Mesendoderm (in vitro differentiated cells): ENCODE measurements around the gene NAA16.

Experiments
- DNase-seq: peaks from one replicate; pipeline ENCODE4 v3.0.0; 2013
- H2AK5ac ChIP-seq: 2 replicates; pipeline ENCODE4 v1.6.1; 2013; ENCODE audit warnings: low read length, inconsistent platforms
- H2BK120ac ChIP-seq: 2 replicates; pipeline ENCODE4 v1.6.1; 2013; ENCODE audit warnings: low read depth, mild to moderate bottlenecking, low read length, moderate library complexity, mixed read lengths
- H2BK15ac ChIP-seq: replicated peaks from 2 replicates; pipeline ENCODE4 v1.6.1; 2013; ENCODE audit warnings: low read depth, mild to moderate bottlenecking, moderate library complexity
- H2BK5ac ChIP-seq: 2 replicates; pipeline ENCODE4 v1.6.1; 2013; ENCODE audit warnings: low read length, inconsistent platforms
- H3K18ac ChIP-seq: 2 replicates; pipeline ENCODE4 v1.6.1; 2013; ENCODE audit warnings: mild to moderate bottlenecking, low read length, mixed read lengths
- H3K23ac ChIP-seq: one replicate; pipeline ENCODE4 v1.6.1; 2013; ENCODE audit warnings: low read length
- H3K27ac ChIP-seq: 2 replicates; pipeline ENCODE4 v1.5.1; 2013; ENCODE audit warnings: low read depth, mild to moderate bottlenecking, inconsistent platforms, low read length, moderate library complexity
- H3K27me3 ChIP-seq: 2 replicates; pipeline ENCODE4 v1.6.1; 2013; ENCODE audit warnings: low read length, control low read depth, mild to moderate bottlenecking, inconsistent platforms; ENCODE audit not compliant: insufficient read depth, poor library complexity
- H3K36me3 ChIP-seq: 2 replicates; pipeline ENCODE4 v1.6.1; 2013; ENCODE audit warnings: low read length, inconsistent platforms; ENCODE audit not compliant: control insufficient read depth, insufficient read depth
- H3K4ac ChIP-seq: one replicate; pipeline ENCODE4 v1.6.1; 2013; ENCODE audit warnings: low read depth, mild to moderate bottlenecking, low read length, moderate library complexity
- H3K4me1 ChIP-seq: 2 replicates; pipeline ENCODE4 v1.6.1; 2013; ENCODE audit warnings: low read depth, low read length, inconsistent platforms; ENCODE audit not compliant: control insufficient read depth
- H3K4me2 ChIP-seq: 2 replicates; pipeline ENCODE4 v1.6.1; 2013; ENCODE audit warnings: low read length
- H3K4me3 ChIP-seq: 2 replicates; pipeline ENCODE4 v1.5.1; 2013; ENCODE audit warnings: mild to moderate bottlenecking, low read length
- H3K56ac ChIP-seq: one replicate; pipeline ENCODE4 v1.6.1; 2013; ENCODE audit warnings: low read length
- H3K79me1 ChIP-seq: 2 replicates; pipeline ENCODE4 v1.6.1; 2013; ENCODE audit warnings: low read length, inconsistent platforms
- H3K79me2 ChIP-seq: 2 replicates; pipeline ENCODE4 v1.6.1; 2013; ENCODE audit warnings: mild to moderate bottlenecking, low read length; ENCODE audit not compliant: control insufficient read depth, insufficient read depth
- H3K9ac ChIP-seq: 2 replicates; pipeline ENCODE4 v1.6.1; 2013; ENCODE audit warnings: low read length, inconsistent platforms
- H4K5ac ChIP-seq: one replicate; pipeline ENCODE4 v1.6.1; 2013; ENCODE audit warnings: low read length
- H4K8ac ChIP-seq: one replicate; pipeline ENCODE4 v1.6.1; 2013; ENCODE audit warnings: low read depth, mild to moderate bottlenecking, control low read depth, low read length, moderate library complexity
- WGBS: extraction: QIAGEN DNeasy Blood & Tissue Kit; methylation state at CpG from one replicate; pipeline ENCODE4 v1.1.7; 2013; ENCODE audit warnings: low lambda C conversion rate, missing lambda C conversion rate; ENCODE audit not compliant: insufficient coverage; ENCODE audit errors: extremely low coverage; 5-methylcytosine and 5-hydroxymethylcytosine counted together

NAA16 gene

DNA sequence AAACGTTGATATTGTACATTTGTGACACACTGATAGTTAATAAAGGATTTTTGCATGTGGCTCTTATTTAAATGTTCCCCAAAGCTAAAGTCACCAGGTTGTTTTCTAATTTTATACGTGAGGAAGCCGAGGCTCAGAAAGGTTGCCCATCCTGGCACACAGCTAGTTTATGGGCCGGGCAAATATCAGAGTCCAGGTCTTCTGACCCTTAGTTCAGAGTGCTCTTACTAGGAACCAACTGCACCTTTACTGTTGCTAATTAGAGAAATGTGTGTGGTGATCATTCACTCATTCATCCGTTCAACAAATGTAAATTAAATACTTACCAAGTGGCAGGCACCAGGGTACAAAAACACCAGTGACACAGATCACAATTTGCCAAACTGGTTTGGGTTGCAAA is 100.0 kb downstream of the NAA16 start:
- H2BK120ac ChIP-seq: no peak overlapping the region
- H2AK5ac ChIP-seq: no peak overlapping the region
- no peak overlapping the region for H2BK5ac ChIP-seq
- no peak overlapping the region for H4K5ac ChIP-seq
- H3K56ac ChIP-seq: no peak overlapping the region
- no peak overlapping the region for H3K4me2 ChIP-seq
- DNase-seq: no peak
- H3K27me3 ChIP-seq: no peaks in the 10 kb centered on the region
- no peaks in the 10 kb centered on the region for H3K79me1 ChIP-seq
- H3K4me3 ChIP-seq: no peak overlapping the region
- no peaks in the 10 kb centered on the region for H3K36me3 ChIP-seq
- no peak overlapping the region for H3K23ac ChIP-seq
- no CpG with 5 or more reads among the region's 5 CpGs for WGBS
- H3K79me2 ChIP-seq: no peaks in the 10 kb centered on the region
- H3K18ac ChIP-seq: no peak overlapping the region
- no peak overlapping the region for H3K4ac ChIP-seq
- H3K4me1 ChIP-seq: no peaks in the 10 kb centered on the region
- H3K9ac ChIP-seq: no peak overlapping the region
- no peak overlapping the region for H4K8ac ChIP-seq
- no peak overlapping the region for H2BK15ac ChIP-seq
- no peak overlapping the region for H3K27ac ChIP-seq

DNA sequence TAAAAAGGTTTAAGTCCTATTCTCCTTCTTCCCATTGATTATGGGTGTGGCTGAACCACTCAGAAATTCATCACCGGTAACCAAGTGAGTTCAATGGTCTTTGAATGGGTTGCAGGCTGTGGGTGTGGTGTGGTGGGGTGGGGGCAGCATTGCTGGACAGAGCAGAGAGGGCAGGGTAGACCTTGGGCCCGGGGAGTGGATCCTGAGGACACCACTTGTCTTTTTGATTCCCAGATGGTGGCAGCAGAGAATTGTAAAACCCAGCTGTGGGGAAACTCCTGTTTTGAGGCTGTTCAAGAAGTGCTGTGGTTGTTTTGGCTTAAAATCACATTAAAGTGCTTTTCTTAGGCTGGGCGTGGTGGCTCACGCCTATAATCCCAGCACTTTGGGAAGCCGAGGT is 100.5 kb downstream of the NAA16 start:
- H2BK15ac ChIP-seq: no peak overlapping the region
- no peak overlapping the region for H3K23ac ChIP-seq
- H3K4me2 ChIP-seq: no peak overlapping the region
- H2AK5ac ChIP-seq: no peak overlapping the region
- DNase-seq: peak; percentile 65
- H3K79me2 ChIP-seq: no peaks in the 10 kb centered on the region
- no CpG with 5 or more reads among the region's 5 CpGs for WGBS
- H4K8ac ChIP-seq: no peak overlapping the region
- no peak overlapping the region for H2BK5ac ChIP-seq
- H3K36me3 ChIP-seq: no peaks in the 10 kb centered on the region
- no peak overlapping the region for H3K56ac ChIP-seq
- no peak overlapping the region for H3K18ac ChIP-seq
- no peak overlapping the region for H3K27ac ChIP-seq
- no peaks in the 10 kb centered on the region for H3K79me1 ChIP-seq
- no peak overlapping the region for H4K5ac ChIP-seq
- no peak overlapping the region for H3K4ac ChIP-seq
- no peak overlapping the region for H3K4me3 ChIP-seq
- H3K4me1 ChIP-seq: no peaks in the 10 kb centered on the region
- H2BK120ac ChIP-seq: no peak overlapping the region
- no peak overlapping the region for H3K9ac ChIP-seq
- H3K27me3 ChIP-seq: no peaks in the 10 kb centered on the region

DNA sequence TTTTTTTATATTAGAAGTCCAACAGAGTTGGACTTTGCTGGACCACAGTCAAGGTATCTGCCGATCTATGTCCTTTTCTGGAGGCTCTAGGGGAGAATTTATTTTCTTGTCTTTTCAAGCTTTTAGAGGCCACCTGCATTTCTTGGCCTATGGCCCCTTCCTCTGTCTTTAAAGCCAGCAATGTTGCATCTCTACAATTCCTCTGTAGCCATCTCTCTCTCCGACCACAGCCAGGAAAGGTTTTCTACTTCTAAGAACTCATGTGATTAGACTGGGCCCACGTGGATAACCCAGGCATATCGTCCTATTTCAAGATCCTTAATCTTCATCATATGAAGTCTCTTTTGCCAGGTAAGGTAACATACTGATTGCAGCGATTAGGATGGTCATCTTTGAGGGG is 102.8 kb downstream of the NAA16 start:
- no peak overlapping the region for H3K4me3 ChIP-seq
- DNase-seq: no peak

DNA sequence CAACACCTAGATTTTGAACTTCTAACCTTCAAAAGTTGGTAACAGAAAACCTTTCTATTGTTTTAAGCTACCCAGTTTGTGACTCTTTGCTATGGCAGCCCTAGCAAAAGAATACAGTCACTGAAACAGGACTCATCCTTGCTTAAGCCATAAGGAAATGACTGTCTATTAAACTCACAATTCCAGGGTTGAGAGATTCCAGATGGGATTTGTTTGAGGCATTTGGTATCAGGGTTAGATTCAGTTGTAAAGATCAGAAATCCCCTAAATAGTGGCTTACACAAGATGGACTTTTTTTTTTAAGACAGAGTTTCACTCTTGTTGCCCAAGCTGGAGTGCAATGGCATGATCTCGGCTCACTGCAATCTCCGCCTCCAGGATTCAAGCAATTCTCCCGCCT is 105.2 kb downstream of the NAA16 start:
- Histone ChIP-seq H3K18ac (no peak overlapping the region), H3K56ac (no peak overlapping the region), H4K8ac (no peak overlapping the region), H3K9ac (no peak overlapping the region), H2BK15ac (no peak overlapping the region), H3K4me1 (no peaks in the 10 kb centered on the region), H3K4ac (no peak overlapping the region), H3K27me3 (no peaks in the 10 kb centered on the region), H3K79me2 (no peaks in the 10 kb centered on the region), H3K23ac (no peak overlapping the region), H3K4me2 (no peak overlapping the region), H3K27ac (no peak overlapping the region), H4K5ac (no peak overlapping the region), H2BK120ac (no peak overlapping the region), H2BK5ac (no peak overlapping the region), H3K4me3 (no peak overlapping the region), H2AK5ac (no peak overlapping the region), H3K36me3 (no peaks in the 10 kb centered on the region), H3K79me1 (no peaks in the 10 kb centered on the region)
- no peak for DNase-seq
- WGBS: no CpG with 5 or more reads among the region's 3 CpGs

More for the DNA sequence above, 102.8 kb downstream of the NAA16 start:
- no peaks in the 10 kb centered on the region for H3K4me1 ChIP-seq
- WGBS: no CpG with 5 or more reads among the region's 5 CpGs
- H3K27me3 ChIP-seq: no peaks in the 10 kb centered on the region
- no peak overlapping the region for H4K8ac ChIP-seq
- H3K79me2 ChIP-seq: no peaks in the 10 kb centered on the region
- no peak overlapping the region for H3K56ac ChIP-seq
- H3K79me1 ChIP-seq: no peaks in the 10 kb centered on the region
- H4K5ac ChIP-seq: no peak overlapping the region
- no peak overlapping the region for H2BK15ac ChIP-seq
- H2BK120ac ChIP-seq: no peak overlapping the region
- H2AK5ac ChIP-seq: no peak overlapping the region
- H3K4me2 ChIP-seq: no peak overlapping the region
- H2BK5ac ChIP-seq: no peak overlapping the region
- no peak overlapping the region for H3K18ac ChIP-seq
- H3K36me3 ChIP-seq: no peaks in the 10 kb centered on the region
- no peak overlapping the region for H3K23ac ChIP-seq
- no peak overlapping the region for H3K27ac ChIP-seq
- H3K9ac ChIP-seq: no peak overlapping the region
- no peak overlapping the region for H3K4ac ChIP-seq

DNA sequence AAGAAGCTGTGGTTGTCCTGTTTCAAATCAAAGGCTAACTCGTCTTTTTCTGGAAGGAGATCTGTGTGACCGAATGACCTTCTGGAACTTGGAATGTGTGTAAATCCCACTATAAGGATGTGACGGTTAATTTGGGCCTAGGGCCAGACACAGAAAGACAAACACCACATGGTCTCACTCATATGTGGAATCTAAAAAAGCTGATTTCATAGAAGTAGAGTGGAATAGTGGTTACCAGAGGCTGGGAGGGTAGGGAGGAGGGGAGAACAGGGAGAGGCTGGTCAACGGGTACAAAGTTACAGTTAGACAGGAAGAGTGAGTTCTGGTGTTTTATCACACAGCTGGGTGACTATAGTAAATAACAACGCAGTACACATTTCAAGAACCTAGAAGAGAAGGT is 107.0 kb downstream of the NAA16 start:
- Histone ChIP-seq H3K18ac (no peak overlapping the region), H2AK5ac (no peak overlapping the region), H3K9ac (no peak overlapping the region), H2BK15ac (no peak overlapping the region), H3K27ac (no peak overlapping the region), H3K27me3 (no peaks in the 10 kb centered on the region), H3K36me3 (no peaks in the 10 kb centered on the region), H3K79me2 (no peaks in the 10 kb centered on the region), H3K4me2 (no peak overlapping the region), H4K8ac (no peak overlapping the region), H3K4me3 (no peak overlapping the region), H2BK5ac (no peak overlapping the region), H3K79me1 (no peaks in the 10 kb centered on the region), H3K23ac (no peak overlapping the region), H2BK120ac (no peak overlapping the region), H3K4ac (no peak overlapping the region), H3K56ac (no peak overlapping the region), H4K5ac (peak overlapping the region; percentile 8), H3K4me1 (no peaks in the 10 kb centered on the region)
- no peak for DNase-seq
- WGBS: no CpG with 5 or more reads among the region's 5 CpGs

DNA sequence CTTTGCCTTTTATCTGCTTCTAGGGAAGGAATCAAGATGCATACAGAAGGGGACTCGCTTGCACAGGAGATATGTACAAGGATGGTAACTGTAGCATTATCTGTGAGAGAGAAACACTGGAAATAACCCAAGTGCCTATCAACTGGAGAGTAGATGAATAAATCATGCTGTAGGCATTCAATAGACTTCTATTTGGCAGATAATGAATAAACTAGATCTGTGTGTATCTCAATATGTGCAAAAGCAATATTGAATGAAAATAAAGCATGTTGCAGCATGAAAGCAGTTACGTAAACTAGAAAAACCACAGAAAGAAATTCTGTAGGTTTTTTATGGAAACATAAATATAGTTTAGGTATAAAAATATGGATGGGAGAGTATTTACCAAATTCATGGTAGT is 107.7 kb downstream of the NAA16 start:
- Histone ChIP-seq H3K9ac (no peak overlapping the region), H4K5ac (no peak overlapping the region), H3K27ac (no peak overlapping the region), H4K8ac (no peak overlapping the region), H3K4me3 (no peak overlapping the region), H3K4me2 (no peak overlapping the region), H2BK5ac (no peak overlapping the region), H2AK5ac (no peak overlapping the region), H3K18ac (no peak overlapping the region), H2BK15ac (no peak overlapping the region), H3K27me3 (no peaks in the 10 kb centered on the region), H3K4ac (no peak overlapping the region), H3K4me1 (no peaks in the 10 kb centered on the region), H3K79me2 (no peaks in the 10 kb centered on the region), H3K36me3 (no peaks in the 10 kb centered on the region), H2BK120ac (no peak overlapping the region), H3K79me1 (no peaks in the 10 kb centered on the region), H3K23ac (no peak overlapping the region), H3K56ac (no peak overlapping the region)
- no peak for DNase-seq
- WGBS: no CpG with 5 or more reads among the region's 2 CpGs
